ENCODE results near the gene PIK3CA. TPM values are rescaled to one million over a fixed set of nuclear protein-coding genes. Genes with fewer than 3 reads are reported as not detected.
"Not testable (repeated sequence)": the region's sequence is repeated elsewhere in the genome, so short reads cannot be mapped to it uniquely, and the experiment has no call there.

PIK3CA gene
- total RNA-seq, 2 donors from 2014 or later: 19.2 to 25.6 TPM

DNA sequence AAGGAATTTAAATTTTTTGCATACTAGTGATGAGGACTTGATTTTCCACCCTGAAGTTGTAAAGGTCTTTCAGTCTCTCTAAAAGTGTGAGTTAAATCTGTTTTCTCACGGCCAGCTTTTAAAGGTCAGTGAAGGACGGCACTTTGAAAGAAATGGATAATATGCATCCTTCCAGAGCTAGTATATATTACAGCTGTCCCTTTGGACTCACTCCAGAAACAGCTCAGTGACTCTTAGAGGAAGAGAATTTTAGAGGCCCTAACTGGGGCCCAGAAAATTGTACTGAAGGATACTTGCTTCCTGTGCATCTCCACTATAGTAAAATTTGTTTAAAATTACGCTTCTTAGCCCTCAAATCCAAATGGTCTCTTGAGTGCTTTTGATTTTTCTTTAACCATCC lies 41.6 kb downstream of the PIK3CA start:
- Mint-ChIP-seq H3K27me3 (ENCODE audit: low read depth) (no peaks in the 10 kb centered on the region), H3K36me3 (ENCODE audit: insufficient read depth in 2 of 2) (no peaks in the 10 kb centered on the region), H3K27ac (no peak overlapping the region), H3K4me1 (ENCODE audit: low read depth) (peaks cover 24% of the 10 kb centered on the region), H3K4me3 (no peak overlapping the region), H3K9me3 (peaks cover 0 to 2% of the 10 kb centered on the region in 2 donors)
- DNase-seq: no peak
- ATAC-seq (replicated peaks in 1 of 2): no peak

DNA sequence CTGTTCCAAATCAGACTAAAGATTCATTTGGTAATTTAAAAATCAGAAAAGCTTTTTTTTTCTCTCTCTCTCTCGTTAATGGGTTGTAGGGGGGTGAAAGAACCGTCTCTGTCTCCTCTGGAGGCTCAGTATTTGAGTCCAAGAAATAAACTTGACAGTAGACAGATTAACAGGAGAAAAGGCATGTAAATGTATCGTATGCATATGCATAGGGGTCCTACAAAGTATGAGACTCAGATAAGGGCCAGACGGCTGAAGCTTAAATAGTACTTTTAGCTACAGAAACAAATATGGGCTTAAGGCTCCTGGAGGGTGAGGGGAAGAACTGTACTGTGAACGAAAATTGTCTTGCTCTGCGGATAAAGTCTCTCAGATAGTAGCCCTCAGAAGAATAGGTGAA lies 42.4 kb downstream of the PIK3CA start:
- DNase-seq (no peak), ATAC-seq (replicated peaks in 1 of 2) (no peak)
- Mint-ChIP-seq H3K36me3 (ENCODE audit: insufficient read depth in 2 of 2) (no peaks in the 10 kb centered on the region), H3K27ac (no peak overlapping the region), H3K4me3 (no peak overlapping the region), H3K27me3 (ENCODE audit: low read depth) (no peaks in the 10 kb centered on the region), H3K4me1 (ENCODE audit: low read depth) (peaks cover 24% of the 10 kb centered on the region), H3K9me3 (peaks cover 0 to 2% of the 10 kb centered on the region in 2 donors)

DNA sequence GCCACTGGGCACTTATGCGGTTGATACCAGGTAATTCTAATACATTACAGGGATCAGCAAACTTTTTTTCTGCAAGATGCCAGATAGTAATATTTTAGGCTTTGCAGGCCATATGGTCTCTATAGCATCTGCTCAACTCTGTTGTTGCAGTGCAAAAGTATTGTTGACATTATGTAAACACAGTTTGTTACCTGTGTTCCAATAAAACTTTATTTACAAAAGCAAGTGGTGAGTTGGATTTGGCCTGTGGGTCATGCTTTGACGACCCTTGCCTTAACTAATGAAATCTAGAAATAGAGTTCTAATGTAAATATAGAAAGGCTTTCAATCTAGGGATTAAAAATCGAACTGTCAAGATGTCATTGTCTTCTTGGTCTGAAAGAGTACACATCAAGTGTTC lies 44.4 kb downstream of the PIK3CA start:
- no peak for ATAC-seq (replicated peaks in 1 of 2)

DNA sequence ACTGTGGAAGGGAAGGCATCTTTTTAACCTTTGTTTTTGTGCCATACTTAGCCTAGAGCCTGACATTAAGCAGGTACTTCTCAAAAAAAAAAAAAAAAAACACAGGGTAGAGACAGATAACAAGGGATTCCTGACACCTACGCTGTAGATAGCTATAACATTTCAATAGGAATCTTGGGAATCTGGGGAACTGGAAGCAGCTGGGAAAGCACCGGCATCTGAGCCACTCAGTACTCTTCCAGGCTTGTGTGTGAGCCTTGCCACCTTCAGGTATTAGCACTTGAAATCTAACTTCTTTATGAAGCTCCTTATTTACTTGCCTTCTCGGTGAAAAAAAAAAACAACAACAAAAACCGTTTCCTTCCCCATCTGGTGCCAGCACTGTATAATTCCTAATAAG lies 46.8 kb downstream of the PIK3CA start:
- no peak for DNase-seq
- Mint-ChIP-seq H3K36me3 (ENCODE audit: insufficient read depth in 2 of 2) (peaks cover 0 to 1% of the 10 kb centered on the region in 2 donors), H3K27ac (peak overlapping the region; percentile 39), H3K27me3 (ENCODE audit: low read depth) (no peaks in the 10 kb centered on the region), H3K4me3 (no peak overlapping the region), H3K9me3 (no peaks in the 10 kb centered on the region), H3K4me1 (ENCODE audit: low read depth) (peaks cover 43% of the 10 kb centered on the region)
- ATAC-seq (replicated peaks in 1 of 2): no peak

More for the DNA sequence above, 44.4 kb downstream of the PIK3CA start:
- peaks cover 40% of the 10 kb centered on the region for H3K4me1 Mint-ChIP-seq (ENCODE audit: low read depth)
- no peaks in the 10 kb centered on the region for H3K27me3 Mint-ChIP-seq (ENCODE audit: low read depth)
- H3K27ac Mint-ChIP-seq: no peak overlapping the region
- H3K9me3 Mint-ChIP-seq: no peaks in the 10 kb centered on the region
- H3K36me3 Mint-ChIP-seq (ENCODE audit: insufficient read depth in 2 of 2): no peaks in the 10 kb centered on the region
- DNase-seq: no peak
- H3K4me3 Mint-ChIP-seq: no peak overlapping the region

DNA sequence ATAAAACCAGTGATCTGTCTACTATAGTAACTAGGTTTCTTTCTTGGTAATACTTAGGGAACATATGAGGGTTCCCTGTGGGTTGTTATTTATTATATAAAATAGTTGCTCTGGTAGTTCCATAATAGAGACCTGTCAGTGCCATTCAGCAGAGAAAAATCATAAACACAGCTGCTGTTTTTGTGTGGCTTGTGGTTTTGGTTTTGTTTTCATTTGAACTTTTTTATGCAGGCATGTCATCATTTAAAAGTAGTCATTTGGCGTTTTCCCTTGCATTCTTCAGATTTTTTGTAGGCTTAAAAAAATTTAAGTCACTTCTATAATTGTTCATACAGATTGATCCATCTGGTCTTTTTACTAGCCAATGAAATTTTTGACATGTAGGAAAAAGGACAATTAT lies 47.9 kb downstream of the PIK3CA start:
- peaks cover 2 to 4% of the 10 kb centered on the region in 2 donors for H3K36me3 Mint-ChIP-seq (ENCODE audit: insufficient read depth in 2 of 2)
- H3K27me3 Mint-ChIP-seq (ENCODE audit: low read depth): no peaks in the 10 kb centered on the region
- ATAC-seq (replicated peaks in 1 of 2): peak; percentile 63 to 68
- peak; percentile 4 to 18 for DNase-seq
- H3K4me1 Mint-ChIP-seq (ENCODE audit: low read depth): peaks cover 43% of the 10 kb centered on the region
- no peak overlapping the region for H3K27ac Mint-ChIP-seq
- no peaks in the 10 kb centered on the region for H3K9me3 Mint-ChIP-seq
- peak overlapping the region in 1 of 2 donors; percentile 1 for H3K4me3 Mint-ChIP-seq

DNA sequence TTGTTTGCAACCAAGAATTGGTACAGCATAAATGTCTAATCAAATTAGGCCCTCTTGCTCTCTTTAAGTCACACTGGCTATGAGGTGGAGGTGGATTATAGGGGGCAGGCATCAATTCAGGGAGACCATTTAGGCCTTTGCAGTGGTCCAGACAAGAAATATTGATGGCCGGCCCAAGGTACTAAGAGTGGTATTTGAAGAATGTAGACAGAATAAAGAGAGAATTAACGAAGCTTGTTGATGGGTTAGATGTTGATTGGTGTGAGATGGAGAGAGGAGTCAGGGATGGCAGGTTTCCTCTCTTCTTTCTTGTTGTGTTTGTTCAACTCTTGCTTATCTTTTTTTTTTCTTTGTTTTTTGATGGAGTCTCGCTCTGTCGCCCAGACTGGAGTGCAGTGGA lies 48.5 kb downstream of the PIK3CA start:
- DNase-seq: no peak
- Mint-ChIP-seq H3K4me3 (no peak overlapping the region), H3K27ac (peak overlapping the region; percentile 60), H3K27me3 (ENCODE audit: low read depth) (no peaks in the 10 kb centered on the region), H3K9me3 (no peaks in the 10 kb centered on the region), H3K36me3 (ENCODE audit: insufficient read depth in 2 of 2) (peaks cover 2 to 4% of the 10 kb centered on the region in 2 donors), H3K4me1 (ENCODE audit: low read depth) (peaks cover 43% of the 10 kb centered on the region)
- ATAC-seq (replicated peaks in 1 of 2): no peak

DNA sequence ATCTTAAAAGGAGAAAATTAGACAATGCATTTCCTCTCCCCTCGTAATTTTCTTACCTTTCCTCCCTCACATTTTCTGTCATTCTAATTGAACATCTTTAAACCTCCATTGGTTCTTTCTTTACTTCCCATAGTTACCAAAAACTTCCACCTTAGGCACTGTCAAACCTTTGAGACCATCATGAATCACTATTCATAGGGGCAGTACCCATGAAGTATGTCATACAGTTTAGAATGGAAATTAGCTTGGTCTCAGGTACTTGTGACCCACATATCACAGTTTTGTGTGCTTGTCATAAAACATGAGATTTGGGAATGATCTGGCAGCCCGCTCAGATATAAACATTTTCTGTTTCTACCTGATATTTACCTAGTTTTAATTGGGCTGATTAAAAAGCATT lies 52.6 kb downstream of the PIK3CA start:
- Mint-ChIP-seq H3K36me3 (ENCODE audit: insufficient read depth in 2 of 2) (peaks cover 2 to 6% of the 10 kb centered on the region in 2 donors), H3K27ac (no peak overlapping the region), H3K4me1 (ENCODE audit: low read depth) (peaks cover 21% of the 10 kb centered on the region), H3K27me3 (ENCODE audit: low read depth) (no peaks in the 10 kb centered on the region), H3K4me3 (no peak overlapping the region), H3K9me3 (no peaks in the 10 kb centered on the region)
- DNase-seq (no peak), ATAC-seq (replicated peaks in 1 of 2) (no peak)

DNA sequence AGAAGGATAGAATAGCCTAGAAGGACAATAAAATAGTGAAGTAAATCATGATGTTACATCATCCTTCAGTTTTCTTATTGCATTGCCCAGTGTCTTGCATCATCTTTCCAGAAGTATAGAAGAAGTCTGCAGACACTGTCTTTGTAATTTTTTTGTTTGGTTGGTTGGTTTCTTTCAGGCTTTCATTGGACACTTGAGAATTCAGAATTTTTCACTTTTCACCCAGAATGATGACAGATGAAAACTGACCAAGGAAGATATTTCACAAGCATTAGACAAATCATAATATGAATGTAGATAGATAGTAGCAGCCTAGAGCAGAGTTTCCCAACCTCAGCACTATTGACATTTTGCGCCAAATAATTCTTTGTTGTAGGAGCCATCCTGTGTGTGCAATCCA lies 67.4 kb downstream of the PIK3CA start:
- not testable (repeated sequence) for H3K27ac Mint-ChIP-seq

DNA sequence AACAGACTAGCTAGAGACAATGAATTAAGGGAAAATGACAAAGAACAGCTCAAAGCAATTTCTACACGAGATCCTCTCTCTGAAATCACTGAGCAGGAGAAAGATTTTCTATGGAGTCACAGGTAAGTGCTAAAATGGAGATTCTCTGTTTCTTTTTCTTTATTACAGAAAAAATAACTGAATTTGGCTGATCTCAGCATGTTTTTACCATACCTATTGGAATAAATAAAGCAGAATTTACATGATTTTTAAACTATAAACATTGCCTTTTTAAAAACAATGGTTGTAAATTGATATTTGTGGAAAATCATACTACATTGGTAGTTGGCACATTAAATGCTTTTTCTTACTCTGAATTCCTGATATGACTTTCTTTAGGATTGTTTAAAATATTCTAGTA lies 70.1 kb downstream of the PIK3CA start:
- H3K27ac Mint-ChIP-seq; H3K36me3 Mint-ChIP-seq (ENCODE audit: insufficient read depth in 2 of 2); H3K27me3 Mint-ChIP-seq (ENCODE audit: low read depth); DNase-seq; H3K4me1 Mint-ChIP-seq (ENCODE audit: low read depth); ATAC-seq (replicated peaks in 1 of 2); H3K9me3 Mint-ChIP-seq; H3K4me3 Mint-ChIP-seq: not testable (repeated sequence)

More for the DNA sequence above, 67.4 kb downstream of the PIK3CA start:
- H3K27me3 Mint-ChIP-seq (ENCODE audit: low read depth); H3K4me1 Mint-ChIP-seq (ENCODE audit: low read depth); H3K36me3 Mint-ChIP-seq (ENCODE audit: insufficient read depth in 2 of 2); H3K9me3 Mint-ChIP-seq; DNase-seq; H3K4me3 Mint-ChIP-seq; ATAC-seq (replicated peaks in 1 of 2): not testable (repeated sequence)

DNA sequence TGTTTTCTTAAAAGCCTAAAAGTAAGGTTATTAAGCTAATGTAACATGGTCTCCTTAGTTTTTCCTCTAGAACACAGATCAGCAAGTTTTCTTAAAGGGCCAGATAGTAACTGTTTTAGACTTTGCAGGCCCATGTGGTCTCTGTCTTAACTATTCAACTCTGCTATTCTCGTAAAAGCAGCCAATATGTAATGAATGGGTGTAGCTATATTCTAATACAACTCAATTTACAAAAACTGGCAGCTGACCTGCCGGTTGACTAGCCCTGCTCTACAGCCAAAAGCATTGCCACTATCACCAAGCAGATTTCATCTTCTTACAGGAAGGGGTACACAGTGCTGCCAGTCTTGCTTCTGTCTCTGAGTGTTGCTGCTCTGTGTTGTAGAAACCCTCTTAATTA lies 75.4 kb downstream of the PIK3CA start:
- DNase-seq (no peak), ATAC-seq (replicated peaks in 1 of 2) (no peak)
- H3K9me3 Mint-ChIP-seq: no peaks in the 10 kb centered on the region
- no peaks in the 10 kb centered on the region for H3K4me1 Mint-ChIP-seq (ENCODE audit: low read depth)
- no peak overlapping the region for H3K27ac Mint-ChIP-seq
- H3K4me3 Mint-ChIP-seq: no peak overlapping the region
- H3K27me3 Mint-ChIP-seq (ENCODE audit: low read depth): no peaks in the 10 kb centered on the region
- H3K36me3 Mint-ChIP-seq (ENCODE audit: insufficient read depth in 2 of 2): peaks cover 0 to 2% of the 10 kb centered on the region in 2 donors

DNA sequence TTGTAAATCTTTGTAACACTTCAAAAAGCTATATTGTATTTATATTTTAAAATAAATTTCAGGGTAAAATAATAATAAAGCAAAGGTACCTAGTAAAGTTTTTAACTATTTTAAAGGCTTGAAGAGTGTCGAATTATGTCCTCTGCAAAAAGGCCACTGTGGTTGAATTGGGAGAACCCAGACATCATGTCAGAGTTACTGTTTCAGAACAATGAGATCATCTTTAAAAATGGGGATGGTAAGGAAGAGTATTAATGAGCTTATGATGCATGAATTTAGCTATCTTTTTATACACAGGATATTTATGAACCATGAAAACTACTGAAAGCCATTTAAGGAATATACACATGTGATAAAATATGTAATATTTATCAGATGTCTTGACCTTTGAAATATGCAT lies 76.4 kb downstream of the PIK3CA start:
- Mint-ChIP-seq H3K27ac (no peak overlapping the region), H3K36me3 (ENCODE audit: insufficient read depth in 2 of 2) (peaks cover 0 to 2% of the 10 kb centered on the region in 2 donors)

DNA sequence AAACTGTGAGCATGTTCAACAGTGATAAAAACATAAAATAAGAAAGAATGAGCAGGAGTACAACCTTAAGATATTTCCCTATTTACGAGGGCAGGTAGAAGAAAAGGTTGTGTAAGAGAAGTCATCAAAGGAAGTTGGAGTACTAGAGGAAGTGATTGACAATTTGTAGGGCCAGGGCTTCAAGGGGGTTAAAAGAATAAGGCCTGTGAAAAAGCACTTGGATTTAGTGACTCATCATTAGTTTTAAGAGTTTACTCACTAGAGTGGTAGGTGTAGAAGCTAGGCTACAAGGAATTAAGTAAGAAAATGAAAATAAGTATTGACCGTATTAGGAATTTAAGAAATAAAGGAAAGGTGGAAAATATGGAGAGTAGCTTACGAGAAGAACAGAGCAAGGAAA lies 79.2 kb downstream of the PIK3CA start:
- no peak for ATAC-seq (replicated peaks in 1 of 2)
- no peaks in the 10 kb centered on the region for H3K27me3 Mint-ChIP-seq (ENCODE audit: low read depth)

More for the DNA sequence above, 76.4 kb downstream of the PIK3CA start:
- H3K9me3 Mint-ChIP-seq: no peaks in the 10 kb centered on the region
- no peak overlapping the region for H3K4me3 Mint-ChIP-seq
- DNase-seq: no peak
- no peaks in the 10 kb centered on the region for H3K27me3 Mint-ChIP-seq (ENCODE audit: low read depth)
- H3K4me1 Mint-ChIP-seq (ENCODE audit: low read depth): no peaks in the 10 kb centered on the region
- ATAC-seq (replicated peaks in 1 of 2): no peak

DNA sequence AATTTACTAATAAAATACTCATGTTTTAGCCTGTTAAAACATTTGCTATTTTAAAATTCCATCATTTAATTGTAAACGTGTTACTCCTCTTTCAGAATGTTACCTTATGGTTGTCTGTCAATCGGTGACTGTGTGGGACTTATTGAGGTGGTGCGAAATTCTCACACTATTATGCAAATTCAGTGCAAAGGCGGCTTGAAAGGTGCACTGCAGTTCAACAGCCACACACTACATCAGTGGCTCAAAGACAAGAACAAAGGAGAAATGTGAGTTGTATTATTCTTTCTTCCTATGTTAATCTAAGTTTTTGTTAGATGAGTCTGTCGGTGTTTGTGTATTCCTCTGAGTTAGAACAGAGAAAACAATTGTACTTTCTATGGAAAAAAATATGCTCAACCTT lies 81.0 kb downstream of the PIK3CA start:
- Mint-ChIP-seq H3K4me3 (no peak overlapping the region), H3K27ac (no peak overlapping the region), H3K9me3 (no peaks in the 10 kb centered on the region), H3K27me3 (ENCODE audit: low read depth) (no peaks in the 10 kb centered on the region), H3K4me1 (ENCODE audit: low read depth) (no peaks in the 10 kb centered on the region), H3K36me3 (ENCODE audit: insufficient read depth in 2 of 2) (peaks cover 5 to 7% of the 10 kb centered on the region in 2 donors)
- DNase-seq (no peak), ATAC-seq (replicated peaks in 1 of 2) (no peak)

More for the DNA sequence above, 79.2 kb downstream of the PIK3CA start:
- Mint-ChIP-seq H3K36me3 (ENCODE audit: insufficient read depth in 2 of 2) (peaks cover 4 to 9% of the 10 kb centered on the region in 2 donors), H3K27ac (no peak overlapping the region), H3K4me1 (ENCODE audit: low read depth) (no peaks in the 10 kb centered on the region), H3K9me3 (no peaks in the 10 kb centered on the region), H3K4me3 (no peak overlapping the region)
- no peak for DNase-seq

DNA sequence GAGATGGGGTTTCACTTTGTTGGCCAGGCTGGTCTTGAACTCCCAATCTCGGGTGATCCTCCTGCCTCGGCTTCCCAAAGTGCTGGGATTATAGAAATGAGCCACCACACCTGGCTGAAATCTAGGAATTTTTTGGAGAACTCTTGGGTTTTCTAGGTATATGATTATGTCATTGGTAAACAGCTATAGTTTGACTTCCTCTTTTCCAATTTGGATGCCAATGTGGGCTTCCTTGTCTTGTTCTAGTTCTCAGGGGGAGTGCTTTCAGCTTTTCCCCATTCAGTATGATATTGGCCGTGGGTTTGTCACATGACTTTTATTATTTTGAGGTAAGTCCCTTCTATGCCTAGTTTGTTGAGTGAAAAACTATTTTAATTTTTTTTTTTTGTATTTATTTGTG lies 84.9 kb downstream of the PIK3CA start:
- peaks cover 7% of the 10 kb centered on the region for H3K4me1 Mint-ChIP-seq (ENCODE audit: low read depth)
- H3K36me3 Mint-ChIP-seq (ENCODE audit: insufficient read depth in 2 of 2): peaks cover 6 to 12% of the 10 kb centered on the region in 2 donors

More for the DNA sequence above, 84.9 kb downstream of the PIK3CA start:
- Mint-ChIP-seq H3K9me3 (no peaks in the 10 kb centered on the region), H3K27ac (no peak overlapping the region), H3K27me3 (ENCODE audit: low read depth) (no peaks in the 10 kb centered on the region), H3K4me3 (no peak overlapping the region)
- DNase-seq: no peak
- no peak for ATAC-seq (replicated peaks in 1 of 2)
